Measurements from ENCODE around the gene CD27.

DNA sequence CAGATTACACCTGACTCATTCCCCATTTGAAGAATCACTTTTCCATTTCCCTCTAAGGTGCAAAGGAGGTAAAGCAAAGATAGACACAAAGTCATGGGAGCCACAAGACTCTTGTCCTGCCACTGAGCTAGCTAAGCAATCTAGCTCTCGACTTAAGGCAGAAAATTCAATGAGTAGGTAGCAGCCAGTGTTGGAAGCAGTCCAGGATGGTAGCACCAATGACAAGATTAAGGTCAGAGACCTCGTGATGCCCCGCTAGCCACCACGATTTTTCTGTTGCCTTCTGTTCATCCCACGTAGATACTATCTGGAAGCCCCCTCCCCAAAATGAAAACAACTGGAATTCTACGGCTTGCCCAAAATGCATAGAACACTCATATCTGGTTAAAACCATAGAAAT, 24.3 kb downstream of the CD27 start:
- TF ChIP-seq, protein P1, sequence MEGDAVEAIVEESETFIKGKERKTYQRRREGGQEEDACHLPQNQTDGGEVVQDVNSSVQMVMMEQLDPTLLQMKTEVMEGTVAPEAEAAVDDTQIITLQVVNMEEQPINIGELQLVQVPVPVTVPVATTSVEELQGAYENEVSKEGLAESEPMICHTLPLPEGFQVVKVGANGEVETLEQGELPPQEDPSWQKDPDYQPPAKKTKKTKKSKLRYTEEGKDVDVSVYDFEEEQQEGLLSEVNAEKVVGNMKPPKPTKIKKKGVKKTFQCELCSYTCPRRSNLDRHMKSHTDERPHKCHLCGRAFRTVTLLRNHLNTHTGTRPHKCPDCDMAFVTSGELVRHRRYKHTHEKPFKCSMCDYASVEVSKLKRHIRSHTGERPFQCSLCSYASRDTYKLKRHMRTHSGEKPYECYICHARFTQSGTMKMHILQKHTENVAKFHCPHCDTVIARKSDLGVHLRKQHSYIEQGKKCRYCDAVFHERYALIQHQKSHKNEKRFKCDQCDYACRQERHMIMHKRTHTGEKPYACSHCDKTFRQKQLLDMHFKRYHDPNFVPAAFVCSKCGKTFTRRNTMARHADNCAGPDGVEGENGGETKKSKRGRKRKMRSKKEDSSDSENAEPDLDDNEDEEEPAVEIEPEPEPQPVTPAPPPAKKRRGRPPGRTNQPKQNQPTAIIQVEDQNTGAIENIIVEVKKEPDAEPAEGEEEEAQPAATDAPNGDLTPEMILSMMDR (IDR thresholded peaks at IDR 0.05), result no peak
- TF ChIP-seq POLR2A (IDR thresholded peaks at IDR 0.05) (no peak), POLR2AphosphoS5 (IDR thresholded peaks at IDR 0.05; ENCODE audit: insufficient read depth in 1 of 2, low read depth in 1 of 2) (no peak)
